Measurements from ENCODE around the gene BAMBI. TPM values are rescaled to one million over a fixed set of nuclear protein-coding genes. Genes with fewer than 3 reads are reported as not detected.

Gene BAMBI
- polyA plus RNA-seq, 1 of the 3 experiments (the other 2 are of a cell fraction): 2.8 TPM

DNA sequence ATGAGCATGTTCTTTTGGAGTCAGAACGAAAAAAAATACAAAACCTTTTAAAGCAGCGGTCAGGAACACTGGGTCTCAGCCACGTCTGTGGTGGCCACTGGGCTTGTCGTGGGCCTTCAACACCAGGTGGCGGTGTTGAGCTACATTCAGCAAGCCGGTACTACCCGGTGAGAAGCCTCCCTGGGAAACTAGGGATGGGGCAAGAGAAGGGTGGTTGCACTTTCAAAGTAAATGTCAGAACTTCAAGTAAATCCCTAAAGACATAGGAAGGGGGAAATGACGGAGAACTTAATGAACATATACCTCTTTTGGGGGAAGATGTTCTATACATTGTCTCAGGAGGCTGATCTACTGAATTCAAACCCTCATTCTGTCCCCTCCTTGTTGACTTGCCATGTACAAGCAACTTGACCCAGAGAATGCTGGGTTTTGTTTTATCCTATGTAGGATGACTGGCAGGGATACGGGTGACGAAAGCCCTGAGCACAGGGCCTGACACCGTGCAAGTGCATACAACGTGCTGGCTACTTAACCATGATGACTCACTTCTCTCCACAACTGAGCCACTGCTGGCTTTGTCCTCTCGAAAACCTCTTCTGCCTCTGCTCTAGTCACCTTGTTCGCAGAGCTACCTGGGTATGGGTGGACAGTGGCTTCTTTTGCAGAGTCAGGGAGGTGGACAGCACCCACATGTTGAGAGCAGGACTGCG is 49.0 kb upstream of the BAMBI start:
- Histone ChIP-seq H3K4me3 (ENCODE audit: low read depth in 2 of 2, low read length in 1 of 2) (no peak overlapping the region), H3K9me3 (no peaks in the 10 kb centered on the region), H3K9ac (no peak overlapping the region), H3K9me2 (no peaks in the 10 kb centered on the region), H3K79me2 (ENCODE audit: insufficient read depth) (no peaks in the 10 kb centered on the region), H3F3A (replicated peaks; ENCODE audit: insufficient read depth) (peaks cover 9% of the 10 kb centered on the region), H3K27ac (ENCODE audit: low read depth in 2 of 2, low read length in 1 of 2) (no peak overlapping the region), H3K4me1 (ENCODE audit: control insufficient read depth in 1 of 2, insufficient read depth in 2 of 2, low read depth in 1 of 2, low read length in 1 of 2) (no peaks in the 10 kb centered on the region), H3K36me3 (replicated peaks in 1 of 2; ENCODE audit: control insufficient read depth in 1 of 2, insufficient read depth in 2 of 2, low read length in 1 of 2) (peaks cover 0 to 4% of the 10 kb centered on the region in 2 experiments), H3K4me2 (no peak overlapping the region), H3K27me3 (ENCODE audit: insufficient read depth) (no peaks in the 10 kb centered on the region; the same call in 1 of the 2 replicates), H2AFZ (ENCODE audit: low read depth) (no peak overlapping the region), H4K20me1 (ENCODE audit: insufficient read depth) (no peaks in the 10 kb centered on the region)
- WGBS (ENCODE audit: low lambda C conversion rate): 27% methylated on average over 15 of the region's 15 CpGs
- TF ChIP-seq SMC3 (IDR thresholded peaks at IDR 0.05; ENCODE audit: low read depth, low read length) (peak; percentile 87), NRF1 (IDR thresholded peaks at IDR 0.05; ENCODE audit: low read depth, low read length) (peak; percentile 7; the same call in 1 of the 2 replicates), RAD21 (IDR thresholded peaks at IDR 0.05; ENCODE audit: low read length) (peak; percentile 88), EP300 (IDR thresholded peaks at IDR 0.05; ENCODE audit: borderline replicate concordance in 1 of 2, low read depth in 1 of 2, low read length in 1 of 2) (no peak)
- TF ChIP-seq, protein P1, sequence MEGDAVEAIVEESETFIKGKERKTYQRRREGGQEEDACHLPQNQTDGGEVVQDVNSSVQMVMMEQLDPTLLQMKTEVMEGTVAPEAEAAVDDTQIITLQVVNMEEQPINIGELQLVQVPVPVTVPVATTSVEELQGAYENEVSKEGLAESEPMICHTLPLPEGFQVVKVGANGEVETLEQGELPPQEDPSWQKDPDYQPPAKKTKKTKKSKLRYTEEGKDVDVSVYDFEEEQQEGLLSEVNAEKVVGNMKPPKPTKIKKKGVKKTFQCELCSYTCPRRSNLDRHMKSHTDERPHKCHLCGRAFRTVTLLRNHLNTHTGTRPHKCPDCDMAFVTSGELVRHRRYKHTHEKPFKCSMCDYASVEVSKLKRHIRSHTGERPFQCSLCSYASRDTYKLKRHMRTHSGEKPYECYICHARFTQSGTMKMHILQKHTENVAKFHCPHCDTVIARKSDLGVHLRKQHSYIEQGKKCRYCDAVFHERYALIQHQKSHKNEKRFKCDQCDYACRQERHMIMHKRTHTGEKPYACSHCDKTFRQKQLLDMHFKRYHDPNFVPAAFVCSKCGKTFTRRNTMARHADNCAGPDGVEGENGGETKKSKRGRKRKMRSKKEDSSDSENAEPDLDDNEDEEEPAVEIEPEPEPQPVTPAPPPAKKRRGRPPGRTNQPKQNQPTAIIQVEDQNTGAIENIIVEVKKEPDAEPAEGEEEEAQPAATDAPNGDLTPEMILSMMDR (IDR thresholded peaks at IDR 0.05): peak; percentile 92
- CTCF ChIA-PET: interaction anchor here (0.5 to 3.6 kb wide), 26 partner anchors 9 to 868 kb away, joined by 3 to 23 read pairs (median 4); no protein-coding TSS in a partner anchor
- POLR2A ChIA-PET: no interaction called here
- DNase-seq: peak; percentile 79

DNA sequence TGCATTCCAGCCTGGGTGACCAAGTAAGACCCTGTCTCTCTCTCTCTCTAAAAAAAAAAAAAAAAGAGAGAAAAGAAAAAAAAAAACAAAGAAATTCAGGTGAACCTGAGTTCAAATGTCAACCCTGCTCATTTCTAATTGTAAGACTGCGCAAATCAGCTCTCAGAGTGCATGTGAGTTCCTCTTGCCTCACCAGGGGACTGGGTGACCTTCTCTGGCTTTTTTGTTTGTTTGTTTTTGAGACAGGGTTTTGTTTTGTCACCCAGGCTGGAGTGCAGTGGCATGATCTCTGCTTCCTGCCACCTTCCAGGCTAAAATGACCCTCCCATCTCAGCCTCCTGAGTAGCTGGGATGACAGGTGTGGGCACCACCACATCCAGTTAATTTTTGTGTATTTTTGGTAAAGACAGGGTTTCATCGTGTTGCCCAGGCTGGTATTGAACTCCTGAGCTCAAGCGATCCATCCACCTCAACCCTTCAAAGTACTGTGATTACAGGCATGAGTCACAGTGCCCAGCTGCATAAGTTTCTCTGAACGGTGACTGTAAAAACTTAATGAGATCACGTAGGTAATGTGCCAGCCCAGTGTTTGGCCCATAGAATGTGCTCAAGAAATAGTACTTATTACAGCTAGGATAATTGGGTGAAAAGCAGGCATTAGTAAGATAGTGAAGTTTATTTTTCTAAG is 45.3 kb upstream of the BAMBI start:
- WGBS (ENCODE audit: low lambda C conversion rate): 59% methylated on average over 5 of the region's 5 CpGs
- Histone ChIP-seq H3K79me2 (ENCODE audit: insufficient read depth) (no peaks in the 10 kb centered on the region), H3F3A (replicated peaks; ENCODE audit: insufficient read depth) (no peaks in the 10 kb centered on the region), H3K4me1 (ENCODE audit: control insufficient read depth in 1 of 2, insufficient read depth in 2 of 2, low read depth in 1 of 2, low read length in 1 of 2) (no peaks in the 10 kb centered on the region), H3K36me3 (replicated peaks in 1 of 2; ENCODE audit: control insufficient read depth in 1 of 2, insufficient read depth in 2 of 2, low read length in 1 of 2) (no peaks in the 10 kb centered on the region), H3K9me3 (no peaks in the 10 kb centered on the region), H3K9me2 (no peaks in the 10 kb centered on the region), H3K4me3 (ENCODE audit: low read depth in 2 of 2, low read length in 1 of 2) (no peak overlapping the region), H3K9ac (no peak overlapping the region), H3K4me2 (no peak overlapping the region), H3K27ac (ENCODE audit: low read depth in 2 of 2, low read length in 1 of 2) (no peak overlapping the region), H3K27me3 (ENCODE audit: insufficient read depth) (no peaks in the 10 kb centered on the region; the same call in 1 of the 2 replicates), H4K20me1 (ENCODE audit: insufficient read depth) (no peaks in the 10 kb centered on the region), H2AFZ (ENCODE audit: low read depth) (no peak overlapping the region)
- DNase-seq: no peak
- POLR2A ChIA-PET: no interaction called here
- CTCF ChIA-PET: interaction anchor here (1.3 to 3.0 kb wide), 3 partner anchors 32 to 754 kb away, joined by 3 to 18 read pairs (median 4); no protein-coding TSS in a partner anchor
- TF ChIP-seq MEF2A (IDR thresholded peaks at IDR 0.05; ENCODE audit: borderline replicate concordance, low read depth) (no peak), GABPA (IDR thresholded peaks at IDR 0.05; ENCODE audit: low read depth) (no peak), EP300 (IDR thresholded peaks at IDR 0.05; ENCODE audit: borderline replicate concordance in 1 of 2, low read depth in 1 of 2, low read length in 1 of 2) (no peak), SIN3A (IDR thresholded peaks at IDR 0.05; ENCODE audit: borderline replicate concordance, low read depth, low read length) (no peak)
- TF ChIP-seq, protein P2, sequence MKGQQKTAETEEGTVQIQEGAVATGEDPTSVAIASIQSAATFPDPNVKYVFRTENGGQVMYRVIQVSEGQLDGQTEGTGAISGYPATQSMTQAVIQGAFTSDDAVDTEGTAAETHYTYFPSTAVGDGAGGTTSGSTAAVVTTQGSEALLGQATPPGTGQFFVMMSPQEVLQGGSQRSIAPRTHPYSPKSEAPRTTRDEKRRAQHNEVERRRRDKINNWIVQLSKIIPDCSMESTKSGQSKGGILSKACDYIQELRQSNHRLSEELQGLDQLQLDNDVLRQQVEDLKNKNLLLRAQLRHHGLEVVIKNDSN (IDR thresholded peaks at IDR 0.05; ENCODE audit: borderline replicate concordance, low read depth): no peak

Data from SK-N-SH (cell line).